A673 (cell line): ENCODE data around the gene LMO7. TPM values are rescaled to one million over a fixed set of nuclear protein-coding genes. Genes with fewer than 3 reads are reported as not detected.

Source experiments
- BruUV-seq: library from RNA; stranded (reverse); fragments of 400-500 nt; replicated peaks from 2 replicates; lab custom pipeline; 2021; lab: Mats Ljungman, UMichigan
- CTCF ChIA-PET: fragments of 300-600 bp; sonication (Branson Sonifier 250); formaldehyde crosslinking; loops from one replicate; lab custom pipeline; 2022; ENCODE audit warnings: antibody characterized with exemption; lab: Charles Lee
- POLR2A ChIA-PET: fragments of 300-600 bp; sonication (Branson Sonifier 250); formaldehyde crosslinking; loops from one replicate; lab custom pipeline; 2022; ENCODE audit warnings: antibody characterized with exemption; ENCODE audit not compliant: low non-redundant PET; lab: Charles Lee
- DNase-seq: peaks from one replicate; pipeline ENCODE4 v3.0.0-alpha.2; 2015; ENCODE audit warnings: low spot score
- H3K27ac ChIP-seq: fragments of 200-600 bp; sonication (generic); 2 replicates; pipeline ENCODE4 v1.5.1; 2016; ENCODE audit warnings: mixed run types, low read depth, mild to moderate bottlenecking, mixed read lengths, antibody characterized with exemption, low read length; ENCODE audit not compliant: poor library complexity, severe bottlenecking
- H3K27me3 ChIP-seq: fragments of 200-600 bp; sonication (generic); replicated peaks from 2 replicates; pipeline ENCODE4 v1.6.1; 2017; ENCODE audit warnings: mixed run types, low read depth, mild to moderate bottlenecking, mixed read lengths, antibody characterized with exemption, low read length; ENCODE audit not compliant: insufficient read depth, poor library complexity
- H3K36me3 ChIP-seq: fragments of 200-600 bp; sonication (generic); 2 replicates; pipeline ENCODE4 v1.6.1; 2016; ENCODE audit warnings: mixed run types, mild to moderate bottlenecking, mixed read lengths, antibody characterized with exemption, low read length; ENCODE audit not compliant: insufficient read depth, poor library complexity, severe bottlenecking
- H3K4me1 ChIP-seq: fragments of 200-600 bp; sonication (generic); 2 replicates; pipeline ENCODE4 v1.6.1; 2017; ENCODE audit warnings: mixed run types, mild to moderate bottlenecking, mixed read lengths, antibody characterized with exemption, low read length; ENCODE audit not compliant: insufficient read depth, poor library complexity, severe bottlenecking
- H3K4me3 ChIP-seq: fragments of 200-600 bp; sonication (generic); 2 replicates; pipeline ENCODE4 v1.5.1; 2016; ENCODE audit warnings: low read depth, mixed run types, mild to moderate bottlenecking, mixed read lengths, low read length; ENCODE audit not compliant: poor library complexity, severe bottlenecking
- H3K9me3 ChIP-seq: fragments of 200-600 bp; sonication (generic); 2 replicates; pipeline ENCODE4 v1.6.1; 2016; ENCODE audit warnings: mixed run types, low read depth, mild to moderate bottlenecking, mixed read lengths, antibody characterized with exemption, low read length; ENCODE audit not compliant: poor library complexity, severe bottlenecking
- CTCF ChIP-seq: fragments of 300-800, 200-600 bp; sonication (generic); conservative IDR thresholded peaks from 2 replicates; pipeline ENCODE4 v1.5.1; 2017; ENCODE audit warnings: low read depth, mild to moderate bottlenecking, antibody characterized with exemption, low read length, moderate library complexity, mixed read lengths
- EZH2 ChIP-seq: fragments of 200-600 bp; sonication (generic); IDR thresholded peaks from 2 replicates; pipeline ENCODE4 v1.6.1; 2017; ENCODE audit warnings: borderline replicate concordance, low read depth, mild to moderate bottlenecking, mixed read lengths, antibody characterized with exemption, low read length; ENCODE audit not compliant: poor library complexity, severe bottlenecking
- intact Hi-C: fragments of 100-400 bp; cut with micrococcal nuclease; formaldehyde crosslinking; loops from one replicate; pipeline ENCODE4 v1.10.0; 2022; ENCODE audit not compliant: unreplicated experiment
- total RNA-seq: library from RNA; stranded (reverse); gene quantifications from 2 replicates; pipeline ENCODE4 v1.2.3, GENCODE V29; 2021

Gene LMO7
- total RNA-seq, 1 experiment from 2014 or later = 20.3 TPM

- POLR2A ChIA-PET = no interaction called here
- CTCF ChIA-PET = no interaction called here
Observed at GRCh38 chr13:75872980-75873379, 236.8 kb downstream of the LMO7 start.

GRCh38 chr13:75873494-75873893, 237.4 kb downstream of the LMO7 start:
- Histone ChIP-seq H3K27ac (no peak overlapping the region), H3K27me3 (peaks cover 13% of the 10 kb centered on the region), H3K4me1 (no peaks in the 10 kb centered on the region), H3K36me3 (no peaks in the 10 kb centered on the region), H3K9me3 (no peaks in the 10 kb centered on the region), H3K4me3 (no peak overlapping the region)
- no TSS peak for BruUV-seq
- TF ChIP-seq CTCF (no peak), EZH2 (no peak)
- no peak for DNase-seq
- ChIA-PET CTCF (no interaction called here), POLR2A (no interaction called here)
- intact Hi-C loops = loop anchor here (5.0 kb wide), 1 partner anchor 306 kb away; no protein-coding TSS in a partner anchor

More at GRCh38 chr13:75872980-75873379, 236.8 kb downstream of the LMO7 start:
- TF ChIP-seq EZH2 (no peak), CTCF (no peak)
- H3K4me1 ChIP-seq = no peaks in the 10 kb centered on the region
- intact Hi-C loops = loop anchor here (5.0 kb wide), 1 partner anchor 306 kb away; no protein-coding TSS in a partner anchor
- no peak for DNase-seq
- BruUV-seq = no TSS peak
- no peak overlapping the region for H3K4me3 ChIP-seq
- H3K27ac ChIP-seq = no peak overlapping the region
- H3K27me3 ChIP-seq = peaks cover 13% of the 10 kb centered on the region
- no peaks in the 10 kb centered on the region for H3K9me3 ChIP-seq
- H3K36me3 ChIP-seq = no peaks in the 10 kb centered on the region

GRCh38 chr13:75875450-75875849, 239.3 kb downstream of the LMO7 start:
- POLR2A ChIA-PET = no interaction called here
- TF ChIP-seq EZH2 (no peak), CTCF (no peak)
- Histone ChIP-seq H3K4me1 (no peaks in the 10 kb centered on the region), H3K27ac (no peak overlapping the region), H3K36me3 (no peaks in the 10 kb centered on the region), H3K4me3 (no peak overlapping the region), H3K9me3 (no peaks in the 10 kb centered on the region), H3K27me3 (peaks cover 10% of the 10 kb centered on the region)
- BruUV-seq = no TSS peak
- intact Hi-C loops = no loop called here
- CTCF ChIA-PET = interaction anchor here (0.6 kb wide), 1 partner anchor 1101 kb away, joined by 3 read pairs; no protein-coding TSS in a partner anchor
- no peak for DNase-seq
